Frontal cortex (tissue), 4 donors: ENCODE results near the gene FUT8. TPM values are rescaled to one million over a fixed set of nuclear protein-coding genes. Genes with fewer than 3 reads are reported as not detected.

Experiments
- DNase-seq, 2 donors: peaks; one replicate each; pipeline ENCODE4 v3.0.0; 2012; ENCODE audit warnings: low spot score in 2 of 2
- FAIRE-seq: peaks from 2 replicates; lab custom pipeline; 2012; peaks lifted over from hg19 to GRCh38; lab: Jason Lieb, UNC
- total RNA-seq: library from RNA; depleted of rRNA; stranded (reverse); fragments of >200 nt; gene quantifications from one replicate; pipeline ENCODE4 v1.2.3, GENCODE V29; 2014
- donor health status: control.
- donor health status: control.
- donor health status: control.

Gene FUT8
- total RNA-seq, 1 donor from 2014 or later = 197 TPM

- DNase-seq (no peak), FAIRE-seq (no peak)
Observed at GRCh38 chr14:65536781-65537423, 124.4 kb downstream of the FUT8 start.

DNA sequence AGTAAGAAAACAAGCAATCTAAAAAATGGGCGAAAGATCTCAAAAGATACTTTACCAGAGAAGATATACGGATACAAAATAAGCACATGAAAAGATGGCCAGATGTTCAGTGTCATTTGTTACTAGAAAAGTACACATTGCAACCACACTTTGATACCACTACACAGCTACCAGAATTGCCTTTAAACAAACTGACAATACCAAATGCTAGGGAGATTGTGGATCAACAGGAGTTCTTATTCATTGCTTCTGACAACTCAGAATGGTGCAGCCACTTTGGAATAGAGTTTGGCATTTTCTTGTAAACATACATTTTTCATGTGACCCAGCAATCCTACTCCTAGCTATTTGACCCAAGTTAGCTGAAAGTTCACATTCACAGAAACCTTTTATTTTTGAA lies 136.3 kb downstream of the FUT8 start:
- DNase-seq = no peak
- no peak for FAIRE-seq

GRCh38 chr14:65549429-65549828 lies 136.9 kb downstream of the FUT8 start:
- FAIRE-seq (no peak), DNase-seq (no peak)

DNA sequence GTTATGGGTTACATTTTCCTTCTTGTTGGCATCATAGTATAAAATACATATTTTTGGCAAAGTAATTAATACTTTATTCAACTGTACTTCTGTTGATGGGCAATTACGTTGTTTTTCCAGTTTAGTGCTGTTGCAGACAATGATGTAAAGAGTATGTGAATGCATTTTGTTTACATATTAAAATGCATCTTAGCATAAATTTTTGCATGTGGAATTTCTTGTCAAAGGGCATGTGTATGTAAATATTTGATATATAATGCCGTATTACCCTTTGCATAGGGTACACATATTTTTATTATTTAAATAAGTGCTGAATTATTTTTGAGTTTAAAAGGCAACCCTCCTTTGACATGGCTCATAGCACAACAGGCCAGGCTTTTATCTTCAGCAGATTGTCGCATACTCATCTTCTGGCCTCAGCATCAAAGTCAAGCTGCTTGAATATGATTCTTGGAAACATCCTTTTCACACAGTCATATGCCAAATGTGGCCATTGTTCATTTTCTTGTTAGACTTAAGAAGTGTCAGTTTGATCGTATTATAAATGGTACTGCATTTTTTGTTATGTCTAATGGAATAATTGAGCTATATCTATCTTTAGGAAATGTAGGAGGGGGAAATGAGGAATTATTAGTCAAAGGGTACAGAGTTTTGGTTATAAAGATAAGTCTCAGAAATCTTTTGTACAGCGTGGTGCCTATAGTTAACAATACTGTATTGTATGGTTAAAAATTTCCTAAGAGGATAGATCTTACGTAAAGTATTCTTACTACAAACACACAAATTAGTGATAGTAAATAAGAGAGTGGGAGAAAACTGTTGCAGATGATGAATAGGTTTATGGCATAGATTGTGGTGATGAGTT lies 138.5 kb downstream of the FUT8 start:
- no peak for FAIRE-seq
- DNase-seq = no peak

- FAIRE-seq (no peak), DNase-seq (no peak)
Observed at GRCh38 chr14:65552724-65553123, 140.2 kb downstream of the FUT8 start.

GRCh38 chr14:65554837-65555236 lies 142.3 kb downstream of the FUT8 start:
- no peak for DNase-seq
- no peak for FAIRE-seq

- DNase-seq = no peak
- FAIRE-seq = no peak
Observed at GRCh38 chr14:65555358-65555757, 142.8 kb downstream of the FUT8 start.

DNA sequence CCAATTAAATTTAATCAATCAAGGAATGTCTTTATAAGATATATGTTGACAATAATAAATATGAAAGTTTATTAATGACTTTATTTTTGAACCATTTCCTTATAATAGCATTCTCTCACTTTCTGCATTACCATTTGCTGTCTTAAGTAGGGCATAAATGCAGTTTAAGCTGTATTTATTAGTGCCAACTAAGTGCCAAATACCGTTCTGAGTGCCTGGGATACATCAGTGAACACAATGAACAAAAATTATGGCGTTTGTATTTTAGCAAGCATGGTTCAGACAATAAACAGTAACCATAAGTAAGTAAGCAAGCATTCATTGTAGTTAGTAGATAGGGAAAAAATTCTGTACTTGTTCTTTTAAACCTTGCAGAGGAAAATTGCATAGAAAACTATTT lies 145.8 kb downstream of the FUT8 start:
- FAIRE-seq (no peak), DNase-seq (no peak)

DNA sequence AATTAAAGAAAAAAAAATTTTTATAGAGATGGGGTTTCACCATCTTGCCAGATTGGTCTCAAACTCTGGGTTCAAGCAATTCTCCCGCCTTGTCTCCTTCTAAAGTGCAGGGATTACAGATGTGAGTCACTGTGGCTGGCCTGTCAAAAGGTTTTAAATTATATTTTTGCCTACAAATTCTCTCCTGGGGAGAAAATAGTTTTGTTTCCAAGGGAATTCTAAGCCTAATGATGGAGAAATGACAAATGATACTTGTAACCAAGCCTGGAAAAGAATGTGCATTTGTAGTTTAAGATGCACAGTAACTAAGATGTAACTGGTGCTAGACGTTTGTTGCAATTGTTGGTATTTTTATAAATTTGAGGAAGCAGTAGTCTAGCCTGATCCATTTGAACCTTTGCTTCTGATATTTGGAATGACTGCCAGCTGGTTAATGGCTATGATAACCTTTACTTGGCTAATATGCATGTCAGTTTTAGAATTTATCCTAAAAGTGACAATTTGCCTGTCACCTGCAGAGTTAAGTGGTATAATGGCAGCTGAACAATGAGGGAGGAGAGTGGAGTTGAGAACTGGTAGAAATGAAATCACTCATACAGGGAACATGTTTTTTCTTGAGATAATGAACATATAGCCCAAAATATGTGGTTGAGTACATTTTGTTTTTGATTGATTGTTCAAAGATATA lies 148.0 kb downstream of the FUT8 start:
- FAIRE-seq (no peak), DNase-seq (no peak)

DNA sequence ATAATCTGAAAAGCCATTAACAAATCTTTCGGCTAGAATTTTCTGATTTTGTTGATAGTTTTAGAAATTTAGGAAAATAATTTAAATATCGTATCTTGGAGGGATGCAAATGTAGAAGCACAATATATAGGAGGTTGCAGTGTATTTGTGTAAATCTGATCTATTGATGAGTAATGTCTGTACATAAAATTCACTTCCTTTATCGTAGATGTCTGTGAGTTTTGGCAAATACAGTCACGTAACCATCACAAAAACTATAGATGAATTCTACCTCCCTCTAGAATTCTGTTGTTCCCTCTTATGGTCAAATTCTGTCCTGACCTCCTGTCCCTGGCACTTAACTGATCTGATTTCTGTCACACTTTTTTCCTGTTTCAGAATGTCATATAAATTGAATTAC lies 151.8 kb downstream of the FUT8 start:
- FAIRE-seq = no peak

DNA sequence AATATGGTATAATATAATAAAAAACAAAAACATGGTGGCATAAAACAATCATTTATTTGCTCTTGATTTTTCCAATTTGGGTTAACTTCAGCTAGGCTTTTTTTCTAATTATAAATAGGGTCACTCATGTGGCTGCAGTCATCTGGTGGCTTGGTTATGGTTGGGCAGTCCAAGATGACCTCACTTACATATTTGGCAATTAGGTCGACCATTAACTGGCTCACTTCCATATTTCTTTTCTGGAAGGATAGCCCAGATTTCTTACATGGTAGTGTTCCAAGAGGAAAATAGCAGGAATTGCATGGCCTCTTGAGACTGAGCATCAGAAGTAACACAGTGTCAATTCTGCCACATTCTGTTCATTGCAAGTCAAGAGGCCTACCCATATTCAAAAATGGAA lies 153.4 kb downstream of the FUT8 start:
- no peak for DNase-seq
- FAIRE-seq = no peak

More for the DNA sequence above, 151.8 kb downstream of the FUT8 start:
- DNase-seq = no peak

- DNase-seq = no peak
- FAIRE-seq = no peak
Observed at GRCh38 chr14:65566820-65567522, 154.4 kb downstream of the FUT8 start.

GRCh38 chr14:65574611-65575010 lies 162.1 kb downstream of the FUT8 start:
- DNase-seq = no peak
- no peak for FAIRE-seq

GRCh38 chr14:65575389-65575788 lies 162.9 kb downstream of the FUT8 start:
- FAIRE-seq (no peak), DNase-seq (no peak)

- no peak for FAIRE-seq
Observed at GRCh38 chr14:65580973-65581372, 168.4 kb downstream of the FUT8 start.

GRCh38 chr14:65581378-65581777 lies 168.8 kb downstream of the FUT8 start:
- DNase-seq (no peak), FAIRE-seq (no peak)

More at GRCh38 chr14:65580973-65581372, 168.4 kb downstream of the FUT8 start:
- no peak for DNase-seq

DNA sequence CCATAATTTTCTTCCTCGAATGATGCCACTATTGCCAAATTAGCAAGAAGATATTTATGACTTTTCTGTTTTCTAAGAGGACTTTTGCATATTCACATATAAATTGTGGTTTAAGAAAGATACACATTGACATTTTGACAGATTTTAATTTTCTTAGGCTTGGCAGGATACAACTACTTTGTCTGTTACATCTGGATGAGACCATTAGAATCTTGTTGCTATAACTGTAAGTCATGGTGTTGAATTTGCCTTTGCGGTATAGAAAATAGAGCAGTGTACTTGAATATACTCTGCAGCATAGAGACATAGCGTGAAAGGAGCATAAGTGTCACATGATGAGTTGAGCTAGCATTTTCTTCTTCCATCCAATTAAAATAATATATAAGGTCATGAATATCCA lies 169.3 kb downstream of the FUT8 start:
- no peak for DNase-seq
- FAIRE-seq = no peak

- FAIRE-seq = peak; percentile 21
- DNase-seq = no peak
Observed at GRCh38 chr14:65585216-65585615, 172.7 kb downstream of the FUT8 start.

- no peak for DNase-seq
- no peak for FAIRE-seq
Observed at GRCh38 chr14:65588426-65589140, 176.1 kb downstream of the FUT8 start.
